ENCODE measurements around the gene SH3RF2.
"Not testable (repeated sequence)": the region's sequence is repeated elsewhere in the genome, so short reads cannot be mapped to it uniquely, and the experiment has no call there.

Gene SH3RF2

DNA sequence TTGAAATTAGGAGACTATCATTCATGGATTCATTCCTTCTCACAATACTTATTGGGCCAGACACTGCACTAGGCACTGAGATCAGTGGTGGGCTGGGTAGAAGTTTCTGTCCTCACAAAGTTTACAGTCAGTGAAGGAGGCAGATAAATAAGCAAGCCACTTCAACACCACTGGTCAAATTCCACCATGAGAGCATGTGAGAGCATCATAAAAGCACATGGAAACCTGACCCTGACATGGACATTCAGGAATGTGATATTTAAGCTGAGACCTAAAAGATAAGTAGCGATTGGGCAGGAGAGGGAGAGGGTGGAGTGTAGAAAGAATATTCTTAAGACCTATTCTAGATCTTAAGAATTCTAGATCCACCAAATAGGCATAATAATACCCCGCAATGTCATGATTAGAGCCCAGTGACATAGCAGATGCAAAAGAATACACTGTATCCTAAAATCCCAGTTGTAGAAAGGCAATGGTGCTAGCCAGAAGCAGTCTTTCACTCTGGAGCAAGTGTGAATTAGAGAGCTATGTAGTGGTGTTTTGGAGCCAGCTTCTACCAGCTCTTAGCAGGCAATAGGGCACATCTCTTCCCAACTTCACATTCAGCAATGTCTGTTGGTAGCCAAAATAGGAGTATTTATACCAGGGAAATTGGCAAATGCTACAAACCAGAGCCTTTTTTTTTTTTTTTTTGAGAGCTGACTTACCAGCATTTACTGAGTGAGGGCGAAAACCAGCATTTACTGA, 46.4 kb downstream of the SH3RF2 start:
- Histone ChIP-seq H3K4me1 (ENCODE audit: control insufficient read depth in 5 of 5, insufficient read depth in 5 of 5, low read length in 5 of 5) (peaks cover 0 to 28% (median 15%) of the 10 kb centered on the region in 5 donors), H3K9me3 (ENCODE audit: control insufficient read depth in 5 of 5, low read length in 5 of 5) (no peaks in the 10 kb centered on the region), H3K4me3 (ENCODE audit: low read depth in 1 of 5, low read length in 5 of 5) (no peak overlapping the region), H3K27me3 (ENCODE audit: control insufficient read depth in 5 of 5, insufficient read depth in 4 of 5, low read length in 5 of 5) (no peaks in the 10 kb centered on the region), H3K36me3 (ENCODE audit: control insufficient read depth in 5 of 5, insufficient read depth in 5 of 5, low read length in 5 of 5) (no peaks in the 10 kb centered on the region), H3K9ac (ENCODE audit: low read length in 5 of 5) (no peak overlapping the region), H3K27ac (ENCODE audit: low read depth, low read length) (no peak overlapping the region)

DNA sequence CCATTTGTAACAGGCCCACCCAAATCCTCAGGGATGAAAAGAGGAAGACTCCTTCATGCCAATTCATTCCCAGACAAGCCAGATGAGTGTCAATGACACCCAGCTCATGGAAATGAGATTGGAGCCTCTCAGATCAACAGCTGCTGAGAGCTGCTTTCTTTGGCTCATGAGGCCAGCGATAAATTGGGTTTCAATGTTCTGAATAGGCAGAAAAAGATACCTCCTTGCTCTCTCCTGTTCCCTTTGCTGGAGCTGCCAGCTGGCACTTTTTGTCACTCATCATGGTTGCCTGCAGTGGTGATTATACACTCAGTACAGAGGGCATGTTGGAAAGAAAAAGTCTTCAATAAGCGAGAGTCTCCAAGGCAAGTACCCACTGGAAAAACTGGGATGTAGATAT, 47.1 kb downstream of the SH3RF2 start:
- H3K36me3 ChIP-seq (ENCODE audit: control insufficient read depth in 5 of 5, insufficient read depth in 5 of 5, low read length in 5 of 5) = no peaks in the 10 kb centered on the region
- no peak overlapping the region for H3K27ac ChIP-seq (ENCODE audit: low read depth, low read length)
- H3K4me3 ChIP-seq (ENCODE audit: low read depth in 1 of 5, low read length in 5 of 5) = no peak overlapping the region
- no peaks in the 10 kb centered on the region for H3K9me3 ChIP-seq (ENCODE audit: control insufficient read depth in 5 of 5, low read length in 5 of 5)
- H3K4me1 ChIP-seq (ENCODE audit: control insufficient read depth in 5 of 5, insufficient read depth in 5 of 5, low read length in 5 of 5) = peaks cover 0 to 21% (median 11%) of the 10 kb centered on the region in 5 donors
- H3K9ac ChIP-seq (ENCODE audit: low read length in 5 of 5) = no peak overlapping the region
- H3K27me3 ChIP-seq (ENCODE audit: control insufficient read depth in 5 of 5, insufficient read depth in 4 of 5, low read length in 5 of 5) = no peaks in the 10 kb centered on the region

DNA sequence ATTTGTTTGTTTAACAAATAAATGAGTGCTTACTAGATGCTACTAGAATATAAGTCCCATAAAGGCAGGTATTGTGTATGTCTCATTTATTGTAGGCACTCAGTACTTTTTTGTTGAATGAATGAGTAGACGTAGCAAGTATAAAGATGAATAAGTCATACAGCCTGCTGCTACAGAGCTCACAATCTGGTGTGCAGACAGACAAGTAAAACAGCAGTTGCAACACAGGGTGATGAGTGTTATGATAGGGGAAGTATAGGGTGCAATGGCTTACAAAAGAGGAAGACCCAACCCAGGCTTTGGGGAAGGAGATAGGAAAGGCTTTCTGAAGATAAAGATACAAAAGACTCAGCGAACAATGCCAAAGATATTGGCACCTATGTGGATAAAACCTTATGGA, 47.7 kb downstream of the SH3RF2 start:
- Histone ChIP-seq H3K9me3 (ENCODE audit: control insufficient read depth in 5 of 5, low read length in 5 of 5) (no peaks in the 10 kb centered on the region), H3K27ac (ENCODE audit: low read depth, low read length) (no peak overlapping the region), H3K36me3 (ENCODE audit: control insufficient read depth in 5 of 5, insufficient read depth in 5 of 5, low read length in 5 of 5) (no peaks in the 10 kb centered on the region), H3K9ac (ENCODE audit: low read length in 5 of 5) (no peak overlapping the region), H3K4me3 (ENCODE audit: low read depth in 1 of 5, low read length in 5 of 5) (no peak overlapping the region), H3K4me1 (ENCODE audit: control insufficient read depth in 5 of 5, insufficient read depth in 5 of 5, low read length in 5 of 5) (peaks cover 0 to 15% (median 5%) of the 10 kb centered on the region in 5 donors), H3K27me3 (ENCODE audit: control insufficient read depth in 5 of 5, insufficient read depth in 4 of 5, low read length in 5 of 5) (no peaks in the 10 kb centered on the region)

DNA sequence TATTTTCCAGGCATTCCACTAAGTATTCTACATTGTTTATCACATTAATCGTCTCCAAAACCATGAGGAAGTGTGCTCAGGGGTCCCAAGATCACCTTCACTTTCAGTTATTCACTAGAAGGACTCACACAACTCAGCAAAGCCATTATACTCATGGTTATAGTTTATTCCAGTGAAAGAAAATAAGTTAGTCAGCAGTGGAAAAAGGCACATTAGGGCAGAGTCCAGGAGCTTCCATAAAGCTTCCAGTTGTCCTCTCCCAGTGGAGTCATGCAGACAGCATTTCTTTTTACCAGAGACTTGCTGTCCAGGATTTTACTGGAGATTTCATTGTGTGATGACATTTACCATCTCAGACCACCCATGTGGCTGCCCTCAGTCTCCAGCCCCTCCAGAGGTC, 51.5 kb downstream of the SH3RF2 start:
- Histone ChIP-seq H3K4me3 (ENCODE audit: low read depth in 1 of 5, low read length in 5 of 5) (no peak overlapping the region), H3K4me1 (ENCODE audit: control insufficient read depth in 5 of 5, insufficient read depth in 5 of 5, low read length in 5 of 5) (peaks cover 0 to 4% (median 2%) of the 10 kb centered on the region in 5 donors), H3K36me3 (ENCODE audit: control insufficient read depth in 5 of 5, insufficient read depth in 5 of 5, low read length in 5 of 5) (no peaks in the 10 kb centered on the region), H3K27me3 (ENCODE audit: control insufficient read depth in 5 of 5, insufficient read depth in 4 of 5, low read length in 5 of 5) (no peaks in the 10 kb centered on the region), H3K9me3 (ENCODE audit: control insufficient read depth in 5 of 5, low read length in 5 of 5) (no peaks in the 10 kb centered on the region), H3K9ac (ENCODE audit: low read length in 5 of 5) (no peak overlapping the region), H3K27ac (ENCODE audit: low read depth, low read length) (no peak overlapping the region)

DNA sequence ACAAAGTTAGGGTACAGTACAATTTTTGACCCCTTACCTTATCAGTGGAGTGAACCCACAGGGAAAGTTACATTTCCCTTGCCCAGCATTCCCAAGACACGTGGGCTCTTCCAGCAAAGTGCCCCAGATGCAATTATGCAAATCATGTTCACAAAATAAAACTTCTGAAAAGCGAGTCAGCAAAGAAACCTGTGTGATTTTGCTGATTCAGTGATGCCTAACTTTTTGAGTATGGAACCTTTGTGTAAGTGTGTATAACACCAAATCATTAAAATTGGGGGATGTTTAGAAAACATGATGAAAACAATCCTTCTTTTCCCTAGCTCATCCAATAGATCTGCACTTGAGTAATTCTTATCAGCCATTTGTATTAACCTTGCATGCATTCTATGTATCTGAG, 52.6 kb downstream of the SH3RF2 start:
- Histone ChIP-seq H3K9me3 (ENCODE audit: control insufficient read depth in 5 of 5, low read length in 5 of 5) (peaks cover 0 to 2% (median 0%) of the 10 kb centered on the region in 5 donors), H3K9ac (ENCODE audit: low read length in 5 of 5) (no peak overlapping the region), H3K4me1 (ENCODE audit: control insufficient read depth in 5 of 5, insufficient read depth in 5 of 5, low read length in 5 of 5) (peaks cover 0 to 4% (median 0%) of the 10 kb centered on the region in 5 donors), H3K36me3 (ENCODE audit: control insufficient read depth in 5 of 5, insufficient read depth in 5 of 5, low read length in 5 of 5) (no peaks in the 10 kb centered on the region), H3K4me3 (ENCODE audit: low read depth in 1 of 5, low read length in 5 of 5) (no peak overlapping the region), H3K27me3 (ENCODE audit: control insufficient read depth in 5 of 5, insufficient read depth in 4 of 5, low read length in 5 of 5) (no peaks in the 10 kb centered on the region), H3K27ac (ENCODE audit: low read depth, low read length) (no peak overlapping the region)

DNA sequence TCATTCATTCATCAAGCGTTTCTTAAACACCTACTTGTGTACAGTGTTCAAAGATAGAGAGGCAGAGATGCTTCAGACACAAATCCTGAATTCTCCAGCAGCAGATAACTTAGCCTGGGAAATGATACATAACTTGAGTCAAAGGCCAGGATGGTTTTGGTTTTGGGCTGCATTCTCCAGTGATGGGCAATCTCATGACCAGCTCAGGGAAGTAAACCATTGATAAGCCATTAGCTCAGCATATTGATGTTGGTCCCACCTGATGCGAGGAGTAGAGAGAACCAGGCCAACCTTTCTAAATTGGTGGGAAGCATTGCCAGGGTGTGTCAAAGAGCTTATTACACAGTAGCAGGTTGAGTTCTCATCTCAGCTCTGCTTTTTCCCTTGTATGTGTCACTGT, 53.0 kb downstream of the SH3RF2 start:
- H3K4me1 ChIP-seq (ENCODE audit: control insufficient read depth in 5 of 5, insufficient read depth in 5 of 5, low read length in 5 of 5) = peaks cover 0 to 4% (median 0%) of the 10 kb centered on the region in 5 donors
- H3K9me3 ChIP-seq (ENCODE audit: control insufficient read depth in 5 of 5, low read length in 5 of 5) = peaks cover 0 to 2% (median 0%) of the 10 kb centered on the region in 5 donors
- no peaks in the 10 kb centered on the region for H3K36me3 ChIP-seq (ENCODE audit: control insufficient read depth in 5 of 5, insufficient read depth in 5 of 5, low read length in 5 of 5)
- no peaks in the 10 kb centered on the region for H3K27me3 ChIP-seq (ENCODE audit: control insufficient read depth in 5 of 5, insufficient read depth in 4 of 5, low read length in 5 of 5)
- H3K9ac ChIP-seq (ENCODE audit: low read length in 5 of 5) = no peak overlapping the region
- no peak overlapping the region for H3K27ac ChIP-seq (ENCODE audit: low read depth, low read length)
- no peak overlapping the region for H3K4me3 ChIP-seq (ENCODE audit: low read depth in 1 of 5, low read length in 5 of 5)

DNA sequence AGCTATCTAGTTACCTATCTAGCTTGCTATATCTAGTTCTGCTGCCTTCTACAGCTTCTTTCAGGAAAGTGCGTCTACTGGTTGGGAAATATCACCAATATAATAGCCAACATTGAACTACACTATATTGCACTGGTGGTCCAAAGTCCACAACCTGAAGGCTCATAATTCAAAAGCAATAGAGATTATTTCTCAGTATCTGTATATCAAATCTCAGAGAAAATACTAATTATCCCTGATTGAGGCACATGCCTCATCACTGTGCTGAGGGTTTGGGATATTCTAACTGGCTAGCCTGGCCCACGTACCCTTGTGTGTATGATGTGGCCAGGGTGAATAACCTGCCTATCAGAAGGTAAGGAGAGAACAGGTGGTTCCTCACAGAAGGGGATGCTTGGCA, 53.8 kb downstream of the SH3RF2 start:
- peaks cover 0 to 2% (median 0%) of the 10 kb centered on the region in 5 donors for H3K9me3 ChIP-seq (ENCODE audit: control insufficient read depth in 5 of 5, low read length in 5 of 5)
- H3K4me3 ChIP-seq (ENCODE audit: low read depth in 1 of 5, low read length in 5 of 5) = no peak overlapping the region
- peaks cover 0 to 4% (median 0%) of the 10 kb centered on the region in 5 donors for H3K4me1 ChIP-seq (ENCODE audit: control insufficient read depth in 5 of 5, insufficient read depth in 5 of 5, low read length in 5 of 5)
- no peak overlapping the region for H3K27ac ChIP-seq (ENCODE audit: low read depth, low read length)
- H3K9ac ChIP-seq (ENCODE audit: low read length in 5 of 5) = no peak overlapping the region
- H3K36me3 ChIP-seq (ENCODE audit: control insufficient read depth in 5 of 5, insufficient read depth in 5 of 5, low read length in 5 of 5) = no peaks in the 10 kb centered on the region
- H3K27me3 ChIP-seq (ENCODE audit: control insufficient read depth in 5 of 5, insufficient read depth in 4 of 5, low read length in 5 of 5) = no peaks in the 10 kb centered on the region

DNA sequence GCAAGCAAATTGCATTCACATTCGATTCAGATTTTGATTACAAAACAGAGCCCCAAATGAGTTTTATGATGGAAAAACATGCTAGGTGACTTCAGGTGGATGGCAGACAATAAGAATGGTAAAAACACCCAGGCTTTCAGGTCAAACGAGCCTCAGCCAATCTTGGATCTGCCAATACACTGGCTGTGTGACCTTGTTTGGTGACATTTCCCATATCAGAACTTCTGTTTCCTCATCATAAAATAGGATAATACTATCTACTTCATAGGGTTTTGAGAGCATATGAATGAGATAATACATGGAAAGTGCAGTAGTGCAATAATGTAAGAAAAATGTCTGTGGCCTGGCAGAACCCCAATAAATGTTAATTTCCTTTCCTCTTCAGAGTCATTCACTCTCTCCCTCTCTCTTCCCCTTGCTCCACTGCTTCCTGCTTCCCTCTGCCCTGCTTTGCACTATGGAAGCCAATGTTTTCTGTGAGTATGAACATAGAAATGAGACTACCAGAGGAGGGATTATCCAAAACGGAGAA, 54.7 kb downstream of the SH3RF2 start:
- Histone ChIP-seq H3K27ac (ENCODE audit: low read depth, low read length) (no peak overlapping the region), H3K4me3 (ENCODE audit: low read depth in 1 of 5, low read length in 5 of 5) (no peak overlapping the region), H3K36me3 (ENCODE audit: control insufficient read depth in 5 of 5, insufficient read depth in 5 of 5, low read length in 5 of 5) (no peaks in the 10 kb centered on the region), H3K9me3 (ENCODE audit: control insufficient read depth in 5 of 5, low read length in 5 of 5) (peaks cover 0 to 2% (median 0%) of the 10 kb centered on the region in 5 donors), H3K9ac (ENCODE audit: low read length in 5 of 5) (no peak overlapping the region), H3K4me1 (ENCODE audit: control insufficient read depth in 5 of 5, insufficient read depth in 5 of 5, low read length in 5 of 5) (peaks cover 0 to 4% (median under 1%) of the 10 kb centered on the region in 5 donors), H3K27me3 (ENCODE audit: control insufficient read depth in 5 of 5, insufficient read depth in 4 of 5, low read length in 5 of 5) (no peaks in the 10 kb centered on the region)

DNA sequence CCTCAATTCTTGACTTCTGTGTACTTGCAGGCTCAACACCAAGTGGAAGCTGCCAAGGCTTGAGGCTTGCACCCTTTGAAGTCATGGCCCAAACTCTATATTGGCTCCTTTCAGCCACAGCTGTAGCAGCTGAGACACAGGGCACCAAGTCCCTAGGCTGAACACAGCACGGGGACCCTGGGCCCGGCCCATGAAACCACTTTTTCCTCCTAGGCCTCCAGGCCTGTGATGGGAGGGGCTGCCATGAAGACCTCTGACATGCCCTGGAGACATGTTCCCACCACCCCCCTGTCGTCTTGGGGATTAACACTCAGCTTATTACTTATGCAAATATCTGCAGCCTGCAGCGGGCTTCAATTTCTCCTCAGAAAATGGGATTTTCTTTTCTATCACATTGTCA, 57.2 kb downstream of the SH3RF2 start:
- not testable (repeated sequence) for H3K4me3 ChIP-seq (ENCODE audit: low read depth in 1 of 5, low read length in 5 of 5); H3K27me3 ChIP-seq (ENCODE audit: control insufficient read depth in 5 of 5, insufficient read depth in 4 of 5, low read length in 5 of 5); H3K9ac ChIP-seq (ENCODE audit: low read length in 5 of 5); H3K9me3 ChIP-seq (ENCODE audit: control insufficient read depth in 5 of 5, low read length in 5 of 5); H3K36me3 ChIP-seq (ENCODE audit: control insufficient read depth in 5 of 5, insufficient read depth in 5 of 5, low read length in 5 of 5); H3K27ac ChIP-seq (ENCODE audit: low read depth, low read length); H3K4me1 ChIP-seq (ENCODE audit: control insufficient read depth in 5 of 5, insufficient read depth in 5 of 5, low read length in 5 of 5)

DNA sequence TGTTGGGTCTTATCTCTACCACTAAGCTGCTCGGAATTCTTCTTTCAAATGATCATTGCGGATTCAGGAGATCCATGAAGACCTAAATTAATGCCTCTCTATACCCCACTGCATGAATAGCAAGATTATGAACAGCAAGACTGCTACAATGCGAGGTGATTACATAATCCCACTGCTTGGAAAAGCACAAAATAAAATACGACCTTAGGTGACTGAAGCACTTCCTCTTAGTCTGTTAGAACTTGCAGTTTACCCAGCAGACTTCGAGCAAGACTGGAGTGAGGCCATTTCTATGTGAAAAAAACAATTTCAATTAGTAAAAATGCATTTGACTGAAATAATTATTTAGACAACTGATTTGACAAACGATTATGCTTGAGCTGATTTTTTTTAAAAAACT, 59.8 kb downstream of the SH3RF2 start:
- H3K9me3 ChIP-seq (ENCODE audit: control insufficient read depth in 5 of 5, low read length in 5 of 5) = peaks cover 0 to 2% (median 0%) of the 10 kb centered on the region in 5 donors
- H3K27ac ChIP-seq (ENCODE audit: low read depth, low read length) = no peak overlapping the region
- no peak overlapping the region for H3K9ac ChIP-seq (ENCODE audit: low read length in 5 of 5)
- no peaks in the 10 kb centered on the region for H3K27me3 ChIP-seq (ENCODE audit: control insufficient read depth in 5 of 5, insufficient read depth in 4 of 5, low read length in 5 of 5)
- peaks cover 0 to 3% (median 0%) of the 10 kb centered on the region in 5 donors for H3K4me1 ChIP-seq (ENCODE audit: control insufficient read depth in 5 of 5, insufficient read depth in 5 of 5, low read length in 5 of 5)
- no peak overlapping the region for H3K4me3 ChIP-seq (ENCODE audit: low read depth in 1 of 5, low read length in 5 of 5)
- peaks cover 0 to 4% (median 0%) of the 10 kb centered on the region in 5 donors for H3K36me3 ChIP-seq (ENCODE audit: control insufficient read depth in 5 of 5, insufficient read depth in 5 of 5, low read length in 5 of 5)

Data from subcutaneous abdominal adipose tissue (tissue), 5 donors.